Fibroblast of lung (primary cell): ENCODE results near the gene CTSD. TPM values are rescaled to one million over a fixed set of nuclear protein-coding genes. Genes with fewer than 3 reads are reported as not detected.

Experiments used
- DNase-seq, 2 donors: peaks; one replicate each; pipeline versions ENCODE4 v3.0.0 to v3.0.0-alpha.2; 2010; ENCODE audit warnings: low read depth in 2 of 2
- H2AFZ ChIP-seq: 2 replicates; pipeline ENCODE4 v1.5.1; 2012; ENCODE audit warnings: low read length, control low read depth, inconsistent platforms
- H3K27ac ChIP-seq: 2 replicates; pipeline ENCODE4 v1.5.1; 2011; ENCODE audit warnings: low read length, control low read depth; ENCODE audit not compliant: insufficient read depth
- H3K27me3 ChIP-seq: 2 replicates; pipeline ENCODE4 v1.5.1; 2011; ENCODE audit warnings: mild to moderate bottlenecking, low read length; ENCODE audit not compliant: control insufficient read depth, insufficient read depth
- H3K36me3 ChIP-seq: 2 replicates; pipeline ENCODE4 v1.5.1; 2011; ENCODE audit warnings: low read length; ENCODE audit not compliant: control insufficient read depth, insufficient read depth
- H3K4me1 ChIP-seq: 2 replicates; pipeline ENCODE4 v1.5.1; 2011; ENCODE audit warnings: low read length; ENCODE audit not compliant: control insufficient read depth, insufficient read depth; ENCODE audit errors: extremely low read depth
- H3K4me2 ChIP-seq: 2 replicates; pipeline ENCODE4 v1.5.1; 2011; ENCODE audit warnings: low read length, control low read depth; ENCODE audit not compliant: insufficient read depth; ENCODE audit errors: extremely low read depth
- H3K4me3 ChIP-seq, 4 experiments: fragments of 200-600 bp in 1 of 4; sonication (generic) in 1 of 4; replicated peaks in 1 of 4; 2 replicates each; pipeline ENCODE4 v1.5.1; 2011 to 2016; ENCODE audit warnings: low read length in 4 of 4, low read depth in 3 of 4, mild to moderate bottlenecking in 3 of 4, control low read depth in 2 of 4, inconsistent platforms in 1 of 4, mixed read lengths in 1 of 4; ENCODE audit not compliant: insufficient read depth in 1 of 4; ENCODE audit errors: control extremely low read depth in 1 of 4
- H3K79me2 ChIP-seq: 2 replicates; pipeline ENCODE4 v1.5.1; 2012; ENCODE audit warnings: mild to moderate bottlenecking, low read length, inconsistent platforms; ENCODE audit not compliant: control insufficient read depth, insufficient read depth
- H3K9ac ChIP-seq: 2 replicates; pipeline ENCODE4 v1.5.1; 2011; ENCODE audit warnings: mild to moderate bottlenecking, low read length, control low read depth; ENCODE audit not compliant: insufficient read depth
- H3K9me3 ChIP-seq: 2 replicates; pipeline ENCODE4 v1.5.1; 2012; ENCODE audit warnings: low read depth, low read length; ENCODE audit not compliant: control insufficient read depth, insufficient read depth
- H4K20me1 ChIP-seq: 2 replicates; pipeline ENCODE4 v1.5.1; 2011; ENCODE audit warnings: low read length; ENCODE audit not compliant: control insufficient read depth, insufficient read depth; ENCODE audit errors: extremely low read depth
- EZH2 ChIP-seq: IDR thresholded peaks from 2 replicates; pipeline ENCODE4 v1.5.1; 2012; ENCODE audit warnings: low read length, control low read depth, mild to moderate bottlenecking; ENCODE audit errors: missing control alignments
- polyA plus RNA-seq, 2 donors: library from polyadenylated mRNA; depleted of rRNA in 1 of 2; stranded (reverse) in 1 of 2; unstranded in 1 of 2; fragments of >200 nt; gene quantifications; 2 replicates each; pipeline ENCODE4 v1.2.1, GENCODE V29; 2011 to 2012; ENCODE audit warnings: missing spikeins in 1 of 2
- total RNA-seq: library from RNA; depleted of rRNA; stranded (reverse); fragments of >200 nt; gene quantifications from 2 replicates; pipeline ENCODE4 v1.2.1, GENCODE V29; 2014
- TF ChIP-seq, protein P1 (sequence below), 2 donors: IDR thresholded peaks in 1 of 2; conservative IDR thresholded peaks in 1 of 2; 1 replicate in 1 of 2; 2 replicates in 1 of 2; pipeline ENCODE4 v1.5.1; 2011 to 2012; ENCODE audit warnings: low read length in 2 of 2, control low read depth in 1 of 2, inconsistent platforms in 1 of 2, low read depth in 1 of 2, mild to moderate bottlenecking in 1 of 2

Gene CTSD
- total and polyA plus RNA-seq, 2 donors (not counting 1 experiment from before 2014, with no cell fraction given): 135 to 253 TPM

DNA sequence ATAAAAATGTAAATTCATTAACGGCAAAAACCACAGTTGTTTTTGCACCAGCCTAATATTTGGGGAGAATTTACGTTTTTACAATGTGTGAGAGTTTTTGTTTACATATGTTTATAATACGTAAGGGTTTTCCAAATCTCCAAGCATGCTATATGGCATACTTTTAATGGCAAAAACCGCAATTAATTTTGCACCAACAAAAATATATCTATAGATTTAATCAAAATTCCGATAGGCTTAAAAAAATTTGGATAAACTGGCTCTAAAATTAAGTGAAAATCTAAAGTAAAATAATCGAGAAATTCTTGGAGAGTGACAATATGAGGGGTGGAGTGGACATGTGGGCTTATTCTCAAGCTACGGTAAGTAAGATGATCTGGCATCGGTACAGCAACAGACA is 43.9 kb downstream of the CTSD start:
- H3K36me3 ChIP-seq: no peaks in the 10 kb centered on the region
- no peak overlapping the region for H3K9ac ChIP-seq
- no peaks in the 10 kb centered on the region for H4K20me1 ChIP-seq
- H3K9me3 ChIP-seq: no peaks in the 10 kb centered on the region
- no peak overlapping the region for H3K4me2 ChIP-seq
- H3K27ac ChIP-seq: no peak overlapping the region
- peaks cover 2% of the 10 kb centered on the region for H3K27me3 ChIP-seq
- H2AFZ ChIP-seq: no peak overlapping the region
- DNase-seq: no peak
- no peak overlapping the region for H3K4me3 ChIP-seq
- TF ChIP-seq, protein P1, sequence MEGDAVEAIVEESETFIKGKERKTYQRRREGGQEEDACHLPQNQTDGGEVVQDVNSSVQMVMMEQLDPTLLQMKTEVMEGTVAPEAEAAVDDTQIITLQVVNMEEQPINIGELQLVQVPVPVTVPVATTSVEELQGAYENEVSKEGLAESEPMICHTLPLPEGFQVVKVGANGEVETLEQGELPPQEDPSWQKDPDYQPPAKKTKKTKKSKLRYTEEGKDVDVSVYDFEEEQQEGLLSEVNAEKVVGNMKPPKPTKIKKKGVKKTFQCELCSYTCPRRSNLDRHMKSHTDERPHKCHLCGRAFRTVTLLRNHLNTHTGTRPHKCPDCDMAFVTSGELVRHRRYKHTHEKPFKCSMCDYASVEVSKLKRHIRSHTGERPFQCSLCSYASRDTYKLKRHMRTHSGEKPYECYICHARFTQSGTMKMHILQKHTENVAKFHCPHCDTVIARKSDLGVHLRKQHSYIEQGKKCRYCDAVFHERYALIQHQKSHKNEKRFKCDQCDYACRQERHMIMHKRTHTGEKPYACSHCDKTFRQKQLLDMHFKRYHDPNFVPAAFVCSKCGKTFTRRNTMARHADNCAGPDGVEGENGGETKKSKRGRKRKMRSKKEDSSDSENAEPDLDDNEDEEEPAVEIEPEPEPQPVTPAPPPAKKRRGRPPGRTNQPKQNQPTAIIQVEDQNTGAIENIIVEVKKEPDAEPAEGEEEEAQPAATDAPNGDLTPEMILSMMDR (conservative IDR thresholded peaks at IDR 0.05 in 1 of 2, IDR thresholded peaks at IDR 0.05 in 1 of 2; ENCODE audit: low read depth in 1 of 2, low read length in 2 of 2): no peak
- no peak for TF ChIP-seq EZH2
- H3K79me2 ChIP-seq: no peaks in the 10 kb centered on the region
- H3K4me1 ChIP-seq: no peaks in the 10 kb centered on the region

DNA sequence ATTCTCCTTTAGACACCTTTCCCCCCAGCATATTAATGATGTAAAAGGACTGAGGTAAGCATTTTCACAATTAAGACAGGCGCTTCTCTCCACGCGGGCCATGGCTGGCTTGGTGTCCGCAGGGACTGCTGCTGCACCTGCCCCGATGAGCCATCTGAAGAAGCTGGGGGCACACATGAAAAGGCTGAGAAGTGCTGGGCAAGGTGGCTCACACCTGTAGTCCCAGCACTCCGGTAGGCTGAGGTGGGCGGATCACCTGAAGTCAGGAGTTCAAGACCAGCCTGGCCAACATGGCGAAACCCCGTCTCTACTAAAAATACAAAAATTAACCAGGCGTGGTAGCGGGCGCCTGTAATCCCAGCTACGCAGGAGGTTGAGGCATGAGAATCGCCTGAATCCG is 45.4 kb downstream of the CTSD start:
- Histone ChIP-seq H2AFZ (no peak overlapping the region), H3K9ac (no peak overlapping the region), H3K9me3 (no peaks in the 10 kb centered on the region), H3K27ac (no peak overlapping the region), H3K4me2 (no peak overlapping the region), H4K20me1 (no peaks in the 10 kb centered on the region), H3K4me1 (no peaks in the 10 kb centered on the region), H3K36me3 (no peaks in the 10 kb centered on the region), H3K4me3 (no peak overlapping the region), H3K79me2 (no peaks in the 10 kb centered on the region), H3K27me3 (peaks cover 2% of the 10 kb centered on the region)
- DNase-seq: no peak
- TF ChIP-seq, protein P1 (conservative IDR thresholded peaks at IDR 0.05 in 1 of 2, IDR thresholded peaks at IDR 0.05 in 1 of 2; ENCODE audit: low read depth in 1 of 2, low read length in 2 of 2): no peak
- TF ChIP-seq EZH2: no peak

DNA sequence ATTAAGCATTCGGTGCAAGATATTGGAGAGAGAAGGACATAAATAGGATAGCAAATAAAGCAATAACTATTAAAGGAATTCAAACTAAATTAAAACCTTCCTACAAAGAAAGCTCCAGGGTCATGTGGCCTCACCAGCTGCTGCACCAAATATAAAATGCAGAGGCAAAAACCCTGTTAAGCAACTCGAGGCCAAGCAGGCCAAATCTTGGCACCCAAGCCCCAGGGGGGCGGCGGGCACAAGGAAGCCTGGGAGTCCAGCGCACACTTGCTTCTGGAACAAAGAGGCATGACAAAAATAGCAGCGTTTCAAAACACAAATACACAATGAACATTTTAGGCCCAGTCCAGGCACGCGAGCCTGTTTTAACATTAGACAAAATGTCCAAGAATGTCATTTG is 46.0 kb downstream of the CTSD start:
- Histone ChIP-seq H3K27ac (no peak overlapping the region), H2AFZ (no peak overlapping the region), H3K9me3 (no peaks in the 10 kb centered on the region), H3K9ac (no peak overlapping the region), H3K4me1 (no peaks in the 10 kb centered on the region), H3K4me2 (no peak overlapping the region), H4K20me1 (no peaks in the 10 kb centered on the region), H3K79me2 (no peaks in the 10 kb centered on the region), H3K27me3 (peaks cover 2% of the 10 kb centered on the region), H3K36me3 (no peaks in the 10 kb centered on the region), H3K4me3 (no peak overlapping the region)
- TF ChIP-seq, protein P1 (conservative IDR thresholded peaks at IDR 0.05 in 1 of 2, IDR thresholded peaks at IDR 0.05 in 1 of 2; ENCODE audit: low read depth in 1 of 2, low read length in 2 of 2): no peak
- DNase-seq: no peak
